Suprapubic skin (tissue), 4 donors: ENCODE data around the gene EFCAB6.

Source experiments
- CTCF ChIP-seq, 2 donors: fragments of 200-600 bp in 1 of 2; fragments of 450-650 bp in 1 of 2; sonication (generic) in 1 of 2; IDR thresholded peaks; one replicate each; pipeline ENCODE4 v1.5.1; 2016 to 2019; ENCODE audit warnings: antibody characterized with exemption in 2 of 2, mild to moderate bottlenecking in 1 of 2, moderate library complexity in 1 of 2
- EP300 ChIP-seq: sonication (generic); formaldehyde crosslinking; IDR thresholded peaks from one replicate; pipeline ENCODE4 v1.6.1; 2017; ENCODE audit warnings: antibody characterized with exemption
- POLR2A ChIP-seq, 2 donors: fragments of 450-650 bp; IDR thresholded peaks; one replicate each; pipeline ENCODE4 v1.6.1; 2017; ENCODE audit warnings: antibody characterized with exemption in 2 of 2, mild to moderate bottlenecking in 2 of 2, moderate library complexity in 2 of 2
- POLR2AphosphoS5 ChIP-seq, 3 donors: sonication (generic); formaldehyde crosslinking; IDR thresholded peaks; one replicate each; pipeline ENCODE4 v1.6.1; 2017; ENCODE audit warnings: antibody characterized with exemption in 3 of 3

GRCh38 chr22:43635101-43635500 is 177.0 kb downstream of the EFCAB6 start:
- no peak for TF ChIP-seq POLR2A (IDR thresholded peaks at IDR 0.05)
- no peak for TF ChIP-seq CTCF (IDR thresholded peaks at IDR 0.05)
- no peak for TF ChIP-seq EP300
- TF ChIP-seq POLR2AphosphoS5 (IDR thresholded peaks at IDR 0.05) = no peak
